WERI-Rb-1 (cell line): ENCODE measurements around the gene RNF38.
"Not testable (repeated sequence)": the region's sequence is repeated elsewhere in the genome, so short reads cannot be mapped to it uniquely, and the experiment has no call there.

ENCODE experiments used
- DNase-seq: peaks from one replicate; pipeline ENCODE4 v3.0.0-alpha.2; 2020
- H3K27ac ChIP-seq: fragments of 250-450 bp; sonication (Bioruptor Pico); 2 replicates; pipeline ENCODE4 v1.5.1; 2020; ENCODE audit warnings: mild to moderate bottlenecking, moderate library complexity
- H3K27me3 ChIP-seq: fragments of 250-450 bp; sonication (Bioruptor Pico); 2 replicates; pipeline ENCODE4 v1.5.1; 2021; ENCODE audit warnings: mild to moderate bottlenecking, low read depth, moderate library complexity; ENCODE audit not compliant: insufficient read depth, severe bottlenecking
- H3K36me3 ChIP-seq: fragments of 250-450 bp; sonication (Bioruptor Pico); 2 replicates; pipeline ENCODE4 v1.5.1; 2020; ENCODE audit warnings: mild to moderate bottlenecking, moderate library complexity
- H3K4me3 ChIP-seq: 2 replicates; pipeline ENCODE4 v1.5.1; 2011; ENCODE audit warnings: low read depth, mild to moderate bottlenecking, control low read depth, low read length
- H3K9me3 ChIP-seq: fragments of 250-450 bp; sonication (Bioruptor Pico); 2 replicates; pipeline ENCODE4 v1.5.1; 2021; ENCODE audit warnings: mild to moderate bottlenecking, moderate library complexity; ENCODE audit not compliant: severe bottlenecking
- CTCF ChIP-seq: IDR thresholded peaks from 2 replicates; pipeline ENCODE4 v1.5.1; 2011; ENCODE audit warnings: low read depth, mild to moderate bottlenecking, control low read depth, inconsistent platforms, low read length

The RNF38 gene

DNA sequence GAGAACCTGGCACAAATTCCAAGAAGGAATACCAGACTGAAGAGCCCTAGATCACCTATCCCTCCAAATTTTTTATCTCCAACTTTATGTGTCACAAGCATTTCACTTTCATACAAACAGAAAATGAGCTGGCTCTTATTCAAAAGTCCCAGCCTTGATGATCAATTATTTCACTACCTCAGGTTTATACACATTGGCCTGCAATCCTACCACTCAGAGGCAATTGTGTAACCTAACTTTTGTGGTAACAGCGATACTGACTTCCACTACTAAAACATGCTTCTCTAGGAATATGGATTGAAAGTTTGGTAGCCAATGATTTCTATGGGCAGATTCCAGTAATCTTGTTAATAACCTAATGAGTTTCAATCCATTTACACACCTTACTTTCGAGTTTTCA is 10.5 kb downstream of the RNF38 start:
- no peak overlapping the region for H3K27ac ChIP-seq
- no peak for DNase-seq
- H3K4me3 ChIP-seq = no peak overlapping the region
- H3K36me3 ChIP-seq = peaks cover 51% of the 10 kb centered on the region
- no peaks in the 10 kb centered on the region for H3K9me3 ChIP-seq
- TF ChIP-seq CTCF = no peak
- H3K27me3 ChIP-seq = no peaks in the 10 kb centered on the region

GRCh38 chr9:36386396-36386965 is 13.6 kb downstream of the RNF38 start:
- not testable (repeated sequence) for DNase-seq, H3K27ac ChIP-seq, H3K4me3 ChIP-seq, H3K27me3 ChIP-seq, H3K9me3 ChIP-seq
- H3K36me3 ChIP-seq = peaks cover 40% of the 10 kb centered on the region

- Histone ChIP-seq H3K27ac (no peak overlapping the region), H3K27me3 (no peaks in the 10 kb centered on the region), H3K9me3 (no peaks in the 10 kb centered on the region), H3K4me3 (no peak overlapping the region), H3K36me3 (peaks cover 14% of the 10 kb centered on the region)
- DNase-seq = no peak
- TF ChIP-seq CTCF = no peak
Measured at GRCh38 chr9:36382484-36382883, 17.6 kb downstream of the RNF38 start.

DNA sequence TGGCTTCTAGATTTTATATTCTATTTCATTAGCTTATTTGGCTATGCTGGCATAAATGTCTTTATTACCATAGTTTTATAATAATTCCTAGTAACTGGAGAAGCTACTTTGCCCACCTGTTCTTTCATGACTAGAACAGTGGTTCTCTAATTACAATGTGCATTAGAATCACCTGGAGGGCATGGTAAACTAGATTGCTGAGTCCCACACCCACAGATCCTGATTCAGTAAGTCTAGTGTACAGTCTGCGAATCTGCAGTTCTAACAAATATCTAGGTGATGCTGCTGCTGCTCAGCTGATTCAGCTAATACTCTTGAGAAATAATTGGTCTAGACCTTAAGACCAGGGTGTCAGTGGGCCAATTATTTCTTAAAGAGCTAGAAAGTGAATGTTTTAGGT is 35.5 kb downstream of the RNF38 start:
- Histone ChIP-seq H3K27me3 (no peaks in the 10 kb centered on the region), H3K27ac (no peak overlapping the region), H3K36me3 (peaks cover 72% of the 10 kb centered on the region), H3K4me3 (no peak overlapping the region), H3K9me3 (no peaks in the 10 kb centered on the region)
- no peak for TF ChIP-seq CTCF
- DNase-seq = no peak

- H3K4me3 ChIP-seq = no peak overlapping the region
- no peaks in the 10 kb centered on the region for H3K9me3 ChIP-seq
- no peaks in the 10 kb centered on the region for H3K27me3 ChIP-seq
- no peak for TF ChIP-seq CTCF
- no peak overlapping the region for H3K27ac ChIP-seq
- no peak for DNase-seq
- peaks cover 68% of the 10 kb centered on the region for H3K36me3 ChIP-seq
Measured at GRCh38 chr9:36363448-36363847, 36.6 kb downstream of the RNF38 start.

GRCh38 chr9:36358486-36358885 is 41.6 kb downstream of the RNF38 start:
- TF ChIP-seq CTCF = no peak
- no peak for DNase-seq
- no peaks in the 10 kb centered on the region for H3K9me3 ChIP-seq
- peaks cover 73% of the 10 kb centered on the region for H3K36me3 ChIP-seq
- H3K27ac ChIP-seq = no peak overlapping the region
- H3K27me3 ChIP-seq = no peaks in the 10 kb centered on the region
- no peak overlapping the region for H3K4me3 ChIP-seq
